CD4-positive, alpha-beta T cell treated with Interleukin-17A for 4 hours (primary cell): ENCODE results near the gene RHO.
"Not testable (repeated sequence)": the region's sequence is repeated elsewhere in the genome, so short reads cannot be mapped to it uniquely, and the experiment has no call there.

ENCODE experiments used
- DNase-seq: peaks from one replicate; pipeline ENCODE4 v3.0.0-alpha.2; 2020; ENCODE audit warnings: mixed read lengths

RHO gene

DNA sequence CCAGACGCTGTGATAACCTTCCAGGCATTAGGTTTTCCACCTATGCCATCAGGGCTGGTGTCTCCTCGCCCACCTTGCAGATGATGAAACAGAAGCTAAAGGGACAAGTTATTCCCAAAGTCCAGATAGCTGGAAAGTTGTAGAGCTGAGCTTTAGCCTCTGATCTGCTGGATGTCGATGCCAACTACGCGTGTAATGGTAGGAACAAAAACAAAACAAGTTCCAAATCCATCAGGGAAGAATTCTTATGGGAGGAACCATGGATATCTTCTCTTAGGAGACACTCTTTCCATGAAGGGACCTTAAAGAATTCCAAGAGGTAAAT, 28.1 kb upstream of the RHO start:
- no peak for DNase-seq

DNA sequence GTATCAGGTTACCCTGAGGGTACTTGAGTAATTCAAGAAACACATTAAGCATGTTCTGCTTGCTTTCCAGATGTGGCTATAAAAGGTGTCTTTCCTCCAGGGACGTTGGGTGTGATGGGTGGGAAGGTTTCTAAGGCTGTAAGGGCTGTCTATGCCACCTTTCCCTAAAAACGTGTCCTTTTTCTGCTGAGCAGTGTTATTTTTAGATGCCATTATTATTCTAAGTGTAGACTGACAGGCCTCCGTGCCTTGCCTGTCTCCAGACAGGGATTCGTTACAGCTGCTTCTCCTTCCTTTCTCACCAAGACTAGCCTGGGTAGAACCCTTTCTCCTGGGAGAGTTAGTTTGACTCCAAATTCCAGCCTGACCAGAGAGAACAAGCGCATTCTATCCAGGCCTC, 26.8 kb upstream of the RHO start:
- no peak for DNase-seq

DNA sequence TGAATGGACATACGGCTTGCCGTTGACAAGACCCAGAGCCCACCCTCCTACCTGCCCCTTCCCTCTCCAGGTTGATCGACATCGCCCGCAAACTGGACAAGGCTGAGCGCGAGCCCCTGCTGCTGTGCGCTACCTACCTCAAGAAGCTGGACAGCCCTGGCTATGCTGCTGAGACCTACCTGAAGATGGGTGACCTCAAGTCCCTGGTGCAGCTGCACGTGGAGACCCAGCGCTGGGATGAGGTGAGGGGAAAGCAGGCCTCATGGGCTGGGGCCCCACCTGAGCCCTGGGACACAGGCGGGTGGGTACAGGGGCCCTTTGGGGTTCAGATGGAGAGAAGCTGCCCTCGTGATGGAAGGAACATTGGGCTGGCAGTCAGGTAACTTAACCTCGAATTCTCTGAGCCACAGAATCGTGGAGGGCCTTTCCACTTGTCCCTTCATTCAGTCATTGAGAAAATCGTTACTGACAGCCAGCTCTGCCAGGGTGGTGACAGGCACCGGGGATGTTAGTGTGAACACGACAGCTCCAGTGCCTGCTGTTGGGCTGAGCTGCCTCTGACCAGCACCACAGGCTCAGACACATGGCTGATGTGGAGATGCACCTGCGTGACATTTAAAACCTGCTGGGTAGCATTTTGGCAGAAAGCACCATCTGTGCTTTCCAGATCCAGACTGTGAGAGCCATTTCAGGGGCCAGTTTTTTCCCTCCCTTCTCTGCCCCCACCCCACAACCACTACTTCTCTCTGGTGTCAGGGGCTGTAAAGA, 25.6 kb upstream of the RHO start:
- no peak for DNase-seq

DNA sequence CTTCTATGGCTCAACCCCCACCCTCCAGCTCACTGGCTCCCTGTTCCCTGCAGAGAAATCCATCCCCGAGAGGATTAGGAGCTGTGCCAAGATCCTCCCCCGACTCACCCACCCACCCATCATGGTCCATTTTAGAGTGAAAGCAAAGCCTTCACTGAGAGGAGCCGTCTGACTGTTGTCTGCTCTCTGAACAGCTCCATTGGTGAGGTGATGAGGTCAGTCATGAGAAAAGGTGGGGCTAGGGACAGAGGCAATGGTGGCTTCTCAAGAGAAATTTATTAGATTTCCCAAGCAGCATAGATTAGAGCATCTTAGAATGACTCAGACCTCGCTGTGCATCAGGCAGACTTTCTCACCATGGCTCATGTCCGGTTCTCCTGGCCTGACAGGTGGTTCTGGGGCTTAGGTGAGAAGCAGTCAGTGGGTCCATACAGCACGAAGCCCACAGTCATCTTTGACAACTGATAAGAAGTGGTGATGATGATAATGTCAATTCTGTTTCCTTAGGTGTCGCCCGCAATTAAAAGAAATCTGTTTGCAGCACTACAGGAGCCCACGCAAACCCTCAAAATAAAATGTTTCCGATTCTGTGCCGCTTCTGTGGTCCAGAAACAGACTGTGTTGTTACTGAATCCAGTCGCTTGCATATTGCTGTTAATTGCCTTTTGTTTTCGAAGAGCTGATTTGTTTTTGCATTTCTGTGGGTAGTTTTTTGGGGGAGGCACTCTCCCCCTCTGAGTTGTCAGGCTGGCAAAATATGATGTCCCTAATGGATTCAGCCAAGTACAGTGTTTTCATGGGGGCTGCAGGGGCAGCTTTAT, 24.8 kb upstream of the RHO start:
- no peak for DNase-seq

DNA sequence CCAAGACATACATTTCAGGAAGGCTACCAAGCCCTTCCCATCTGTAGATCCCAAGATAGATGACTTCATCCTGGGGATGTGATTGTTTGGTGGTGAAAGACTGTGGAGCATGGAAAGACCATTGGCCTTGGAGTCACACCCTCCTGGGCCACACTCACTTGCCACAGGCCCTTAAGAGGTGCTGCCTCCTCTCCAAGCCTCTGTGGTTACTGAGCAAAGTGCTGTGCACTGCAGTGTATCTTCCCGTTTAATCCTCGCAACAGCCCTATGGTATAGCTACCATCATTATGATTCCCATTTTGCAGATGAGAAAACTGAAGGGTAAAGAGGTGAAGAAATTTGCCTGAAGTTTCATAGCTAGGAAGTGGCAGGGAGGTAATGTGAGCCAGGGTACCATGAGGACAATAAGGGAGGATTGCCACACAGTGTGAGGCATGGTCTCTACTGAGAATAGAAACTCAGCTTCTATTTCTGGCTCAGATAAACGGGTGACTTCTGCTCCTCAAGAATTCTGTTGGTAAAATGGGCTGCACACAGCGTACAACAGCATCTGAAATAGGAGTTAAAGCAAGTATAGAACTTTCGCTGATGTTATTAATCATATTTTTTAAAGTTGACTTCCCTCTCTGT, 23.9 kb upstream of the RHO start:
- DNase-seq, result no peak

DNA sequence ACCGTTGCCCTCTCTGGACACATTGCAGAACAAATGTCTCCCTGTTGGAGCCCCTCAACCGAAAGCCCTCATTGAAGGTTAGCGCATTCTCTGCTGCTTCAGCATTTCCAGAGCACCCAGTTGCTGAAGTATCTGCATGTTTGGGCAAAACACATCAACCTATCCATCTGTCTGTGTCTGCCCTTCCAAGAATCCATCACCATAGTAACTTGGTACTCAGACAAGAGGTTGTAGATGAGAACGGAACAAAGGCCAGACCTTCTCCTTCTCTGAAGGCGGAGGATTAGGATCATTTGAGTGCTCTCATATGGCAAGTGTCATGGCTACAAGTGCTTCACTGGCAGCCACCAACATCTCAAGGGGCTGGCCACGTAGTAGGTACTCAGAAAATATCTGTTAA, 23.1 kb upstream of the RHO start:
- DNase-seq, result no peak

DNA sequence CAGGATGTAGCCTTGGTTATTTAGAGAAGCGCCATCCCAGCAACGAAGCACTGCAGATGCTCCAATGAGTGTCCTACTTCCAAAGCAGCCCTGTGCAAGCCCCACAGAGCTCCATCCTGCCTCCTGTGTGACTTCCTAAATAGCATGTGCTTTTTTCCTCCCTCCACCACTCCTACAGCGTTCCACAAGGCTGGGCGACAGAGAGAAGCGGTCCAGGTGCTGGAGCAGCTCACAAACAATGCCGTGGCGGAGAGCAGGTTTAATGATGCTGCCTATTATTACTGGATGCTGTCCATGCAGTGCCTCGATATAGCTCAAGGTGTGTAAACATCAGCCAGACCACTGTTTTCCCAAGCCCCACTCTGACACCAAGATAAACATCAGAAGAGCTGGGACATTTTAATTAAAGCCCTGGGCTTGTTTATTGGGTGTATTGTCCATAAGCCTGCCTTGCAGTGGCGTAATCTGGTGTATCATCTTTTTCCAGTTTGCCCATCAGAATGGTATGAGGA, 22.2 kb upstream of the RHO start:
- DNase-seq, result no peak

DNA sequence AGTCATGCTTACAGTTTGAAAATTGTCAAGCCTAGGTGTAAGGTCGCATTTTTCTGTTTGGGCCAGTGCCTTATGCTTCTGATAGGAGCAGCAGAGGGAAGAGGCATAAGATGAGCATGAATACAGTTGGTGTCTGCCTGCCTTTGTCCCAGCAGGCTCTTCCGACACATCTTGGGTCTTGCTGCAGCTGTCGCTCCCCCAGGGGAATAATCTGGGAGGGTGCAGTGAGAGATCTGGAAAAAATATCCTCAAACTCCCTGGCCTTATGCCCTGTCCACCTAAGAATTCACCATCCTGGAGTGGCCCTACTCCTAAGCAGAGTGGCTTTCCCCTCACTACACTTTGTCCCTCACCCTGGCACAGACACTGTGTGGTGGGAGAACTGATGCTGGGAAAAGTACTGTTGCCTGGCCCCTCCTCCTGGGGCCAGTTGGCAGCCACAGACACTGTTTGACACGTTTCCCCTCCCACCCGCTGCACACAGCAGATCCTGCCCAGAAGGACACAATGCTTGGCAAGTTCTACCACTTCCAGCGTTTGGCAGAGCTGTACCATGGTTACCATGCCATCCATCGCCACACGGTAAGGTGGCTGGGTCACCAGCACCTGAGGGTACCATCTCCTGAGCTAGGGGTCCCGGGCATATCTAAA, 21.1 kb upstream of the RHO start:
- no peak for DNase-seq

DNA sequence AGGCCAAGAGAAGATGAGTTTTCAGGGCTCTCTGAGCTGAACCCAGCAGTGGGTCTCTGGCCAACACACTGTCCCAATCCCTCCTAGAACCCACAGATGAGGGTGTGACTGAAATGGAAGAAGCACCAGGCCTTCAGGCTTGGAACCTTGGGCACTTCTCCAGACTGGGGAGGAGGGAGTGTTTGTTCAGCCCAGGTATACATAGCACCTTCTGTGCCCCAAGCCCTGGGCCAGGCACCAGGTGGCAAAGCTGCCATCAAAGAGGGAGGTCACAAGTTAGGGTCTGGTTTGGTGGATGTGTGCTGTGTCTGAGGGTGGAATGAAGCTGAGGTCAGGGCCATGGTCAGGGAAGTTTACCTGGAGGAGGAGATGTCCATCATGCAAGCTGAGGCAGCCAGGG, 15.8 kb upstream of the RHO start:
- no peak for DNase-seq

DNA sequence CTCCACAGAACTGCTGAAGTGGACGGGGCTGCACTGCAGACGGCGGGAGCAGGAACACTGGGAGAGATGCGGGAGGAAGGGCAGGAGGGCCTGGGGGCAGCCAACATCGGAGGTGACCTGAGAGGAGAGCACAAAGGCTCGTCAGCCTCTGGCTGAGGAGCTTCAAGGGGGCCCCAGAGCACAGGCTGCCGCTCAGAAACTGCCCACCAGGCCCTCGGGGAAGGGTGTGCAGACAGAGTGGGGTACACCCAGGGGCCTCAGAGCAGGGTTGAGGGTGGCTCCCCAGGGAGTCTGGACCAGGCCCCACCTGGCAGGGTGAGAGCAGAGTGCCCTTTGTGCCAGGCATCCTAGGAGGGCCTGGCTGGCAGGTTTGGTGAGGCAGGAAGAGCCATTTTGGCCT, 14.7 kb upstream of the RHO start:
- no peak for DNase-seq

DNA sequence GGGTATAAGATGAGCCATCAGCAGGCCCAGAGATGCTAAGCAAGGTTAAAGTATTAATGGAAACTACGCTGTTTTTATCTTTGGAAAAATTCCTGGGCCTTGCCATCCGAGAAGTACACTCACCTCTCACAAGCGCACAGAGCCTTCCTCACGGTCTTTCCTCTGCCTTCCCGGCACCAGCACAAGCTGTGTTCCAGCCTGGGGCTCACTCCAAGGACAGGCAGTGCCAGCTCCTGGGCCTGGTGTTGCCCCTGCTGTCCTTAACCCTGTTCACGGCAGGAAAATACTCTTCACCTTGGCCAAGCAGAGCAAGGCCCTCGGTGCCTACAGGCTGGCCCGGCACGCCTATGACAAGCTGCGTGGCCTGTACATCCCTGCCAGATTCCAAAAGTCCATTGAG, 14.3 kb upstream of the RHO start:
- no peak for DNase-seq

DNA sequence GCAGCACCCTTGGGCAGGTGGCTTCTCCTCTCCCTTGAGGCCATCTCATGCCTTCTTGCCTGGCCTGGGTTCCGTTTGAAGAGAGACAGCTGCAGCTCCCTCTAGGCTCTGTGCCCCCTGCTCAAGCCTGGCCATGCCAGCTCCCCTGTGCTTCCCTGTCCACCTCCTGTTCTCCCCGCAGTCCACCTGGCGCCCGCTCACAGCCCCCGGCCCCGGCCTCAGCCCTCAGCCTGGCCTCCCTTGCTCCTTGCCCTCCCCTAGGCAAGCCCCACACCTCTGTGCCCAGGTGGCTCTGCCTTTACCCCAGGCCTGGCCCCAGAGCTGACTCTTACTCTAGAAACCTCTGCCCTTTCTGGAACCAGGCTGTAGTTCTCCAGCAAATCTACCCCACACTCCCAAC, 13.9 kb upstream of the RHO start:
- no peak for DNase-seq

DNA sequence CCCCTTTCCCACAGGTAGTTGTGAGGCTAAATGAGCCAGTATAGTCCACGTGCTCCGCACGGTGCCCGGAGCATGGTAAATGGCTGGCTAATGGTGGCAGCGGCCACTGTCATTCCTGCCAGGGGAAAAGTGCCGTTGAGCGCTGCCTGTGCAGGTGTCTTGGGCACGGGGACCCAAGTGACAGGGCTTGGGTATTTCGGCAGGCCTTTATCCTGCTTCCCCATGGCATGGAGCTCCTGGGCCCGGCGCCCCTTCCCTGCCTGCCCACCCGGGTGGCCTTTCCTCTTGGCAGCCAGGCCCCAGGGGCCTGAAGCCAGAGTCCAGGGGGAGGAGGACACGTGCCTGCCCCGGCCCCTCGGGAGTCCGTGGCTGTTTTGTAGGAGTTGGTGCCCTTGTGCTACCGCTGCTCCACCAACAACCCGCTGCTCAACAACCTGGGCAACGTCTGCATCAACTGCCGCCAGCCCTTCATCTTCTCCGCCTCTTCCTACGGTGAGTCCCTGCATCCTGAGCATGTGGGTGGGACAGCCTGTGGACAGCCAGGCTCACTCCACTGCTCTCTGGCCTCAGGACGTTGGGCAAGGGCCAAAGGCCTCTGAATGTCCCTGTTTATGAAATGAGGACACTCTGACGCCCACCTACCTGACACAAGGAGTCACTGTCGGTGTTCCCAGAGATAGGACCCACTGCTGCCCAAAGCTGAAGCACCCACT, 13.2 kb upstream of the RHO start:
- DNase-seq, result not testable (repeated sequence)

DNA sequence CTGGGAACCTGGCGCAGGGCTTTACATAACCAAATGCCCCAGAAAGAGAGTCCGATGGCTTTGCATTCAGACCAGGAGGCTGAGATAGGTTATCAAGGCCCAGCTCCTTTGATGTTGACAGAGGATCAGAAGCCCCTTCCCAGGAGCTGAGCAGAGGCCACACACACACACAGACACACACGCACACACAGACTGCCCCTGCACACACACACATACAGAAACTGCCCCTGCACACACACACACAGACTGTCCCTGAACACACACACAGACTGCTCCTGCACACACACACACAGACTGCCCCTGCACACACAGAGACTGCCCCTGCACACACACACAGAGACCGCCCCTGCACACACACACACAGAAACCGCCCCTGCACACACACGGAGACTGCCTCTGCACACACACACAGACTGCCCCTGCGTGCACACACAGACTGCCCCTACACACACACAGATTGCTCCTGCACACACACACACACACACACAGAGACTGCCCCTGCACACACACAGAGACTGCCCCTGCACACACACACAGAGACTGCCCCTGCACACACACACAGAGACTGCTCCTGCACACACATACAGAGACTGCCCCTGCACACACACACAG, 12.5 kb upstream of the RHO start:
- DNase-seq, result not testable (repeated sequence)

DNA sequence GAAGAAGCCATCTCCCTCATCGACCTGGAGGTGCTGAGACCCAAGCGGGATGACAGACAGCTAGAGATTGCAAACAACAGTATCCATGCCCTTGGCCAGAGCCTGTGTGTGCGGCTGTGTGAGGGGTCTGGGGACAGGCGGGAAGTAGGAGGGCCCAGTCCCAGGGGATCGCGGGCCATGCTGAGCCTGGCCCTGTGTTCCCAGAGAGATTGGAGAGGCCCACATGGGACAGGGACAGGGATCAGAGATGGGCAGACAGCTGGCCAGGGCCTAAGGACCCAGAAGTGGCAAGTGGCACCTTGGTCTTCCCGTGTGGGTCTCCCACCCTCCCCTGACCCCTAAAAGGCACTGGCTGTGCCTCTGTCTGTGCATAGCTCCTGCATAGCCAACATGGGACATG, 10.9 kb upstream of the RHO start:
- no peak for DNase-seq

DNA sequence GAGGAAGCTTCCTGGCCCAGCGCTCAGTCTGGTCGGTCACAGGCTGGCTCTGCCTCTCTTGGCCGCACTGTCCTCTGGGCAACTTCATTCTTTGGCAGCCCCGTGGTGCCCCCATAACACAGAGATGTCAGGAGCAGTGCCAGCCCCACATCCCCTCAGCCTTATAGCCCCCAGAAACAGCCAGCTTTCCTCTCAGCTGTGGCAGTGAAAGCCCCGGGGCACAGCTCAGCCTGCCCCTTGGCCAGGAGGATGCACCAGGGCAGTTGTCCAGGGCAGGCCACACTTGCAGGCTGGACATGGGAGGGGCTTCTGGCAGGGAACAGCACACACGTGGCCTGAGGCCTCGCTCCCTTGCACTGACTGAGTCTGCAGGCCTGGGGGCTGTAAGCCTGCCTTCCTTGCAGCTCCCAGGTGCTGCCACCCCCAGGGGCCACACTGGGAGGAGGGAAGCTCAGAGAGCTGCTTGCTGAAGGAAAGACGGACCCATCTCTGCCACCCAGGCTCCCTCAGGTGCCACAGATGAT, 10.3 kb upstream of the RHO start:
- DNase-seq, result no peak

DNA sequence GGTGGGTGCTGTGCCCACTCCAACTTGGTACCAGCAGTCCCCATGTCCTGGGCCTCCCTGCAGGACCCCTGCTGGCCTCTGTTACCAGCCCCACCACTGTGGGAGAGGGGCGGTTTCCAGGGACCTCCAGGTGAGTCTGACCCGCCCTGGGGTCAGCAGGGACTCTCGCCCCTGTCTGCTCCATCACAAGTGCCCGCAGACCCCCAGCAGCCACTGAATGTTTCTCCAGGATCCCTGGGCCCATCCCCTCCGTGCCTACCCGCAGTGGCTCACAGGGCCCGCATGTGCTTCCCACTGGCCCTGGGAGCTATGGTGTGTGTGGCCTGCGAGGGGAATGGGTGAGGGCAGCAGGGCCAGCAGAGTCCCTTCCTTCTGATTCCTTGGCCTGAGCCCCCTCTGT, 9.9 kb upstream of the RHO start:
- no peak for DNase-seq

DNA sequence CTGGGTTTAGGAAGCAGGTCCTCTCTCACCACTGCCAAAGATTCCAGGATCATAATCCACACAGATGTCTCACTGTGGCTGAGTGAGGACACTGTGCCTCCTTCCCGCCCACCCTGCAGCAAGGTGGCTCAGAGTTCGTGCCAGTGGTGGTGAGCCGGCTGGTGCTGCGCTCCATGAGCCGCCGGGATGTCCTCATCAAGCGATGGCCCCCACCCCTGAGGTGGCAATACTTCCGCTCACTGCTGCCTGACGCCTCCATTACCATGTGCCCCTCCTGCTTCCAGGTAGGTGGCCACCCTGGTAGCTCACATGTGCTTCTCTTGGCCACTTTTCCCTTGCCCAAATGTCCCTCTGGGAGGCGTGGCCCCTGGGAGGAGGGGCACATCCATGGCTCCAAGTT, 9.0 kb upstream of the RHO start:
- no peak for DNase-seq

DNA sequence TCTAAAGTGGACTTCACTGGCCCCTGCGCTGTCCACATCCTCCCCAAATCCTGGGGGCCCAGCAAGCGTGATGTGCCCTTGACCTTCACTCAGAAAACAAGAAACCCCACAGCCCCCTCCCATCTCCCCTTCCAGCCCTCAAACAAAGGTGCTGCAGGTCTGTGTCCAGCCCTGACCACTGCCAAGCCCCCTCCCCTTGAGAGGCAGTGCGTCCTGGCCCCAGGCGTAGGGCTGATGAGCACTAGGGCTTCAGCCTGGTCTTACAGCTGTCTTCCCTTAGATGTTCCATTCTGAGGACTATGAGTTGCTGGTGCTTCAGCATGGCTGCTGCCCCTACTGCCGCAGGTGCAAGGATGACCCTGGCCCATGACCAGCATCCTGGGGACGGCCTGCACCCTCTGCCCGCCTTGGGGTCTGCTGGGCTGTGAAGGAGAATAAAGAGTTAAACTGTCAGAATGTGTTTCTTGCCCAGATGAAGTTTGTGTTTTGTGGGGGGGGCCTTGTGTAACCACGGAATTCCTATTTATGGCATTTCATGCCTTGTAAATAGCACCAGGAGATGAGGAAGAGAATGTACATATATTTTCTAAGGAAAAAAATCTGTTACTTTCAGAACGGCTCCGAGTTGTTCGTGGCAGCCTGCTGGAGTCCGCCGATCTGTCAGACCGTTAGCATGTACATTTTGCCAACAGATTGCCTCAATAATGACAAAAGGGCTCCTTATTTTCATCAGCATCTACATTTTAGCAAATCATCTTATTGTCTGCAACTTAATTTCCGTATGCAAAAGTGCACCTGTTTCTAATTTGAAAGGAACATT, 8.3 kb upstream of the RHO start:
- no peak for DNase-seq

DNA sequence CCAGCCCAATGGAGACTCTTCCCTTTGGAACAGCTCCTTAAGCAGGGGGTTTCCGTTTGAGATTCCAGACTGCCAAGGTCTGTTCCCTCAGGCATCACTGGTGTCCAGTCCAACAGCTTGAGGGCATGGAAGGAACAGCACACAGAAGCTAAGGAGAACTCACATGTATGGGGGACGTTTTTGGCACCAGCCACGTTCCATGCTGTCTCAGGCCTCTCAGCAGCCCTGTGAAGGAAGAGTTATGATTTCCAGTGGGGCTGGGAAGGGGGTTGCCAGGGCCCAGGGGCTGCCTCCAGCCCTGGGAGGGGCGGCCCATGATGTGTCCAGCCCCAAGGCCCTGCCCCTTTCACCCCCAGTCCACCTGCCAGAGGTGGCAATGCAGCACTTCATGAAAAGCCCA, 7.5 kb upstream of the RHO start:
- no peak for DNase-seq

DNA sequence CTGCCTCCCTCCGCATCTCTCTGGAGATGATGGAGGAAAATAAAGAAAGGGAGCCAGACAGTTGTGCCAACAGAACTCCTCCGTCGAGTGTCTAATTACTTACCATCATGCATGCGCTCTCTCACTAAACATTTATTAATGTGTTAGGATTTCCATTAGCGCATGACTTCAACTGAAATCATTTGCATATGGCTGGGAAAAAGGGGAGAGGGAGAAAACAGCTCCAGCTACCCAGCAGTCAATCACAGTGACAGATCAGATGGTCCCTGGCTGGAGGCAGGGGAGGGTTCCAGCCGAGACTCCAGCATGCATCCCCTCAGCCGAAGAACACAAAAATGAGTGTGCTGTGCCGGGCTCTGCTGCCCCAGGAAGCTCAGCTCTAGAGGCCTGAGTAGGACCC, 6.8 kb upstream of the RHO start:
- DNase-seq, result no peak
